ENCODE measurements around the gene KRTAP5-3. TPM values are rescaled to one million over a fixed set of nuclear protein-coding genes. Genes with fewer than 3 reads are reported as not detected.
"Not testable (repeated sequence)": the region's sequence is repeated elsewhere in the genome, so short reads cannot be mapped to it uniquely, and the experiment has no call there.

KRTAP5-3 gene
- total and polyA plus RNA-seq, 4 donors, result not detected

GRCh38 chr11:1597994-1598380 is 10.3 kb downstream of the KRTAP5-3 start, which contains the start of gene KRTAP5-2:
KRTAP5-2 (minus strand) TSS chr11:1598294; CDS start chr11:1598250, 44 bp downstream.
- Histone ChIP-seq H3K27ac (ENCODE audit: low read depth in 1 of 2, low read length in 1 of 2) (no peak within 1 kb of the TSS), H3K4me1 (ENCODE audit: control insufficient read depth in 5 of 5, insufficient read depth in 5 of 5, low read length in 5 of 5) (no peaks in the 10 kb centered on the region), H3K9ac (ENCODE audit: insufficient read depth in 1 of 2, low read length in 2 of 2) (no peak within 1 kb of the TSS), H3K27me3 (ENCODE audit: control insufficient read depth in 3 of 3, insufficient read depth in 3 of 3, low read length in 2 of 3) (peaks cover 0 to 25% (median 9%) of the 10 kb centered on the region in 3 donors), H3K9me3 (ENCODE audit: control insufficient read depth in 4 of 4, insufficient read depth in 3 of 4, low read length in 3 of 4) (no peaks in the 10 kb centered on the region), H3K4me3 (no peak within 1 kb of the TSS), H3K36me3 (ENCODE audit: control insufficient read depth in 4 of 4, insufficient read depth in 4 of 4, low read length in 4 of 4) (no peaks in the 10 kb centered on the region)
- DNase-seq (no peak), ATAC-seq (ENCODE audit: insufficient read depth, low FRiP score) (no peak)
- 57 to 73% methylated on average over 3 to 4 of the region's 4 CpGs for WGBS, 2 donors
- TF ChIP-seq, protein P1, sequence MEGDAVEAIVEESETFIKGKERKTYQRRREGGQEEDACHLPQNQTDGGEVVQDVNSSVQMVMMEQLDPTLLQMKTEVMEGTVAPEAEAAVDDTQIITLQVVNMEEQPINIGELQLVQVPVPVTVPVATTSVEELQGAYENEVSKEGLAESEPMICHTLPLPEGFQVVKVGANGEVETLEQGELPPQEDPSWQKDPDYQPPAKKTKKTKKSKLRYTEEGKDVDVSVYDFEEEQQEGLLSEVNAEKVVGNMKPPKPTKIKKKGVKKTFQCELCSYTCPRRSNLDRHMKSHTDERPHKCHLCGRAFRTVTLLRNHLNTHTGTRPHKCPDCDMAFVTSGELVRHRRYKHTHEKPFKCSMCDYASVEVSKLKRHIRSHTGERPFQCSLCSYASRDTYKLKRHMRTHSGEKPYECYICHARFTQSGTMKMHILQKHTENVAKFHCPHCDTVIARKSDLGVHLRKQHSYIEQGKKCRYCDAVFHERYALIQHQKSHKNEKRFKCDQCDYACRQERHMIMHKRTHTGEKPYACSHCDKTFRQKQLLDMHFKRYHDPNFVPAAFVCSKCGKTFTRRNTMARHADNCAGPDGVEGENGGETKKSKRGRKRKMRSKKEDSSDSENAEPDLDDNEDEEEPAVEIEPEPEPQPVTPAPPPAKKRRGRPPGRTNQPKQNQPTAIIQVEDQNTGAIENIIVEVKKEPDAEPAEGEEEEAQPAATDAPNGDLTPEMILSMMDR (IDR thresholded peaks at IDR 0.05; ENCODE audit: control extremely low read depth, extremely low read depth), result no peak

DNA sequence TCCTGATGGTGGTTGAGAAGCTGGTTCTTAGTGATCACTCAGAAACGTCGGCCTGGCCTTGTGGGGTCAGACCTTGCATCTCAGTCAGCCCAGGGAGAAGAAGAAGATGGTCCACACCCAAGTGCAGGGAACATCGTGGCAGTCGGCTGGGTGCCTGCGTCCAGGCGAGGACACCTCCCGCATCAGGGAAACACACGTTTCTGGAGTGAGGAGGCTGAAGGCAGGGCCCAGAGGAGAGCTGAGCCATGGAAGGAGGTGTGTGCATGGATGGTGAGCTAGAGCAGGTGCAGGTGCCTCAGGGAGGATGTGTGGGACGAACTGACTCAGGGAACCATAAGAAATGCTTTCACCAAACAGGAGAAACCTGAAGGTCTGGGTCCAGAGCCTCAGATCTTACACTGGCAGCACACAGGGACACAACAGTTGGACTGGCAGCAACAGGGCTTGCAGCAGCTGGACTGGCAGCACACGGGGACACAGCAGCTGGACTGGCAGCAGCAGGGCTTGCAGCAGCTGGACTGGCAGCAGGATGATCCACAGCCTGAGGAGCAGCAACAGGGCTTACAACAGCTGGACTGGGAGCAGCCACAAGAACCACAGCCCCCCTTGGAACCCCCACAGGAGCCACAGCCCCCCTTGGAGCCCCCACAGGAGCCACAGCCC is 10.8 kb downstream of the KRTAP5-3 start:
- ATAC-seq (ENCODE audit: insufficient read depth, low FRiP score) (no peak), DNase-seq (no peak)
- TF ChIP-seq, protein P1 (IDR thresholded peaks at IDR 0.05; ENCODE audit: control extremely low read depth, extremely low read depth), result no peak
- Histone ChIP-seq H3K9me3 (ENCODE audit: control insufficient read depth in 4 of 4, insufficient read depth in 3 of 4, low read length in 3 of 4) (no peaks in the 10 kb centered on the region), H3K27me3 (ENCODE audit: control insufficient read depth in 3 of 3, insufficient read depth in 3 of 3, low read length in 2 of 3) (peaks cover 0 to 26% (median 11%) of the 10 kb centered on the region in 3 donors), H3K4me1 (ENCODE audit: control insufficient read depth in 5 of 5, insufficient read depth in 5 of 5, low read length in 5 of 5) (no peaks in the 10 kb centered on the region), H3K27ac (ENCODE audit: low read depth in 1 of 2, low read length in 1 of 2) (no peak overlapping the region), H3K36me3 (ENCODE audit: control insufficient read depth in 4 of 4, insufficient read depth in 4 of 4, low read length in 4 of 4) (no peaks in the 10 kb centered on the region), H3K4me3 (no peak overlapping the region), H3K9ac (ENCODE audit: insufficient read depth in 1 of 2, low read length in 2 of 2) (no peak overlapping the region)
- WGBS, 2 donors, result 82 to 85% methylated on average over 10 of the region's 10 CpGs

DNA sequence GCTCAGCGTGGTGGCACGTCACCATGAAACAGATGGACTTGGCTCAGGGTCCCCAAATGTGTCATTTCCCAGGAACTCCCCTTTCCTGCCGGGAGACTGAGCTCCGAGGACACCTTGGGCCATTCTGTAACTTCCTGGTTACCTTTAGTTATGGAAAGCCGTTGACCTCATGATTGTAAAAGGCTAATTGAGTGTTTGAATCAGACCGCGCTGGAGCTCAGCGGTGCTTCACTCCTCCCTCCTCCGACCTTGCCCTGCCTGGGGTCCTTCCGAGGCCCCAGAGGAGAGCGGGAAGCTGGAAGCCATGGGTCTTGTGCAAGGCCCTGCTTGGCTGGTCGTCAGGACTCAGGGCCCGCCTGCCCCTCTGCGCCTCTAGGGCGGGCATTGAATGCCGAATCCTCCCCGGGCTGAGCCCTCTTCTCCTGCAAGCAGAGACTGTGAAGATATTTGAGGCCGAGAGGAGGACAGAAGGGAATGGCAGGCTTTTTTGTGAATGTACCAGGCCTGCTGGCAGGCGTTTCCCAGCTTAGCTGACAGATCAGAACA is 11.6 kb downstream of the KRTAP5-3 start:
- not testable (repeated sequence) for H3K36me3 ChIP-seq (ENCODE audit: control insufficient read depth in 4 of 4, insufficient read depth in 4 of 4, low read length in 4 of 4); H3K27ac ChIP-seq (ENCODE audit: low read depth in 1 of 2, low read length in 1 of 2); H3K9ac ChIP-seq (ENCODE audit: insufficient read depth in 1 of 2, low read length in 2 of 2); H3K4me1 ChIP-seq (ENCODE audit: control insufficient read depth in 5 of 5, insufficient read depth in 5 of 5, low read length in 5 of 5); ATAC-seq (ENCODE audit: insufficient read depth, low FRiP score); DNase-seq; H3K4me3 ChIP-seq; H3K9me3 ChIP-seq (ENCODE audit: control insufficient read depth in 4 of 4, insufficient read depth in 3 of 4, low read length in 3 of 4)
- H3K27me3 ChIP-seq (ENCODE audit: control insufficient read depth in 3 of 3, insufficient read depth in 3 of 3, low read length in 2 of 3), result peaks cover 0 to 29% (median 12%) of the 10 kb centered on the region in 3 donors
- 62 to 66% methylated on average over 19 of the region's 19 CpGs for WGBS, 2 donors

DNA sequence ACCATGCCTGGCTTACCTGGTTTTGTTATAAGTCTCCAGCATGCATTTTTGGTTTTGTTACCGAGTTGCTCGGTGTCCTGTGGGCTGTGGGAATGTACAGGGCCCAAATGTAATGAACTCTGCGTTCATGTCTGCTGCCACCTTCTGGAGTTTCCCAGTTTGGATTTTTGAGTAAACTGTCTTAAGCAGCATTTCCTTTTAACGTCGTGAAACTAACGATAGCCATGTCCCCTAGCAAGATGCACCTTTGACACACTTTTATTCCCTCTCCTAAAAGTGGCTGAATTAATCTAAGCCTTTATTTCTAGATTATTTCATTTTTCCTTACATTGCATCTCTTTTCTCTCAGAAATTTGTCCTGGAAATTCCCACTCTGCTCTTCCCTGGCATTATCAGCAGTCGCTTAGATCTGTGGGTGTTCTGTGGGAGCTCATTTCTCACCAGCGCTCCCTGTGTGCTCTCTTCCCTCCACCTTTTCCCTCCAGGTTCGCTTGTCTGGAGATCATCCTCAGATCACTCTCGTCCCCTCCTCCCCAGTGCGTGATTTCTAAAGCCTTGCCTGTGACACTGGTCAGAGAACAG is 12.2 kb downstream of the KRTAP5-3 start:
- H3K27me3 ChIP-seq (ENCODE audit: control insufficient read depth in 3 of 3, insufficient read depth in 3 of 3, low read length in 2 of 3), result peaks cover 0 to 29% (median 12%) of the 10 kb centered on the region in 3 donors
- H3K27ac ChIP-seq (ENCODE audit: low read depth in 1 of 2, low read length in 1 of 2); H3K4me1 ChIP-seq (ENCODE audit: control insufficient read depth in 5 of 5, insufficient read depth in 5 of 5, low read length in 5 of 5); ATAC-seq (ENCODE audit: insufficient read depth, low FRiP score); H3K9me3 ChIP-seq (ENCODE audit: control insufficient read depth in 4 of 4, insufficient read depth in 3 of 4, low read length in 3 of 4); H3K9ac ChIP-seq (ENCODE audit: insufficient read depth in 1 of 2, low read length in 2 of 2); H3K4me3 ChIP-seq; H3K36me3 ChIP-seq (ENCODE audit: control insufficient read depth in 4 of 4, insufficient read depth in 4 of 4, low read length in 4 of 4): not testable (repeated sequence)
- 52% methylated on average over 11 of the region's 11 CpGs for WGBS, 2 donors
- peak in 1 of 3 donors; percentile 22 for DNase-seq
